Measurements from ENCODE around the gene ALG10B.
"Not testable (repeated sequence)": the region's sequence is repeated elsewhere in the genome, so short reads cannot be mapped to it uniquely, and the experiment has no call there.

The ALG10B gene, protein sequence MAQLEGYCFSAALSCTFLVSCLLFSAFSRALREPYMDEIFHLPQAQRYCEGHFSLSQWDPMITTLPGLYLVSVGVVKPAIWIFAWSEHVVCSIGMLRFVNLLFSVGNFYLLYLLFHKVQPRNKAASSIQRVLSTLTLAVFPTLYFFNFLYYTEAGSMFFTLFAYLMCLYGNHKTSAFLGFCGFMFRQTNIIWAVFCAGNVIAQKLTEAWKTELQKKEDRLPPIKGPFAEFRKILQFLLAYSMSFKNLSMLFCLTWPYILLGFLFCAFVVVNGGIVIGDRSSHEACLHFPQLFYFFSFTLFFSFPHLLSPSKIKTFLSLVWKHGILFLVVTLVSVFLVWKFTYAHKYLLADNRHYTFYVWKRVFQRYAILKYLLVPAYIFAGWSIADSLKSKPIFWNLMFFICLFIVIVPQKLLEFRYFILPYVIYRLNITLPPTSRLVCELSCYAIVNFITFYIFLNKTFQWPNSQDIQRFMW

DNA sequence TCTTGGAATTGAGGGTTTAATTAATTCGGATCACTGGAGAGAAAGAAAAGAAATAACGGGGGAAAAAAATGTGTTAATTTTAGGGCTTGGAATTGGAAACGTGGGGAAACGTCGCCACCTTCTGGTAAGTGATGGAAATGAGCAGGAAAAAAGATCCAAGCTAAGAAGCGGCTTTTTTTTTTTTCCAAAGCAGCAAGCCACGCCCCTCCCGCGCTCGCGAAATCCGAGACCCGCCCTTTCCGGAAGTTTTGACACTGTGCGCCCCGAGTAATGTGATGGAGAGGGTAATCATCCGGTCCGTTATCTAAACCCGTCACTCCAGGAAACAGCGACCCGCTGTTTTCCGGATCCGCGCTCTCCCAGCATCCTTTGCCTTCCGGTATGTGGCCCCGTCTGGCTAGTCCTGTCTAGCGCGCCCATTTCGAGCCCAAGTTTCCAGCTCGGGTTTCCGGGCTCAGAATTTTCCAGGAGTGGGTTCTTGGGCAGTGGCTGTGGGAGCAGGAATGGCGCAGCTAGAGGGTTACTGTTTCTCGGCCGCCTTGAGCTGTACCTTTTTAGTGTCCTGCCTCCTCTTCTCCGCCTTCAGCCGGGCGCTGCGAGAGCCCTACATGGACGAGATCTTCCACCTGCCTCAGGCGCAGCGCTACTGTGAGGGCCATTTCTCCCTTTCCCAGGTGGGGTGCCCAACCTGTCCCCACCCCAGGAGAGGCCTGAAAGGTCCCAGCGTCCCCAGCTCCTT lies at the start of gene ALG10B:
Gene ALG10B (plus strand): TSS at position 384 of the 739 bp plus-strand sequence. CDS start 120 bp downstream, at position 504.
- peak; percentile 88 for DNase-seq

DNA sequence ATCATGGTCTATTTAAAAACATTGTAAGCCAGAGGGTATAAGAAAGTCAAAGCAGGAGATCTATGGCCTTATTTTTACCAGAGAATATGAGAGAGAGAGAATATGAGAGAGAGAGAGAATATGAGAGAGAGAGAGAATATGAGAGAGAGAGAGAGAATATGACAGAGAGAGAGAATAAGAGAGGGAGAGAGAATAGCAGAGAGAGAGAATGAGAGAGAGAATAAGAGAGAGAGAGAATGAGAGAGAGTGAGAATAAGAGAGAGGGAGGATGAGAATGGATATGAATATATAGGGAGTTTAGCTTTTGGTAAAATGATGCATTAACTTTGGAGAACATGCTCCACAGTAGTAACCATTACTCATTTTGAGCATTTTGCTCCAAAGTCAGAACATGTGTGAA lies 48.0 kb upstream of the ALG10B start:
- no peak for DNase-seq

DNA sequence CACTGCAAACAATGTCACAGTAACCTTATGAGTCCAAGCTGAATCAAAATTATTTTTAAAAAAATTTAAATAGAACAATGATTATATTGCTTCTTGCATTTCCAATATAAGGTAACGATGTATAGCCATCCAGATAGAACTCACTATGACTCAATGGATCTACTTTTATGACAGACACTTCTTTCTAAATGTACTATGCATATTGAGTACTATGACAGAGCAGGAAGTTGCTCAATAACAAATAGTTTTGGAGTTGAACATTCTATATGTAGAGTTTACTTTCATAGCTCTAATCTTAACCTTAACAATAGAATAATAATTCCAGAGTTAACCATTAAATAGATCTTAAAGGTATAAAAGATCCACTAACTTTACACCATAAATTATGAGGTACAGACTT lies 46.7 kb upstream of the ALG10B start:
- no peak for DNase-seq

DNA sequence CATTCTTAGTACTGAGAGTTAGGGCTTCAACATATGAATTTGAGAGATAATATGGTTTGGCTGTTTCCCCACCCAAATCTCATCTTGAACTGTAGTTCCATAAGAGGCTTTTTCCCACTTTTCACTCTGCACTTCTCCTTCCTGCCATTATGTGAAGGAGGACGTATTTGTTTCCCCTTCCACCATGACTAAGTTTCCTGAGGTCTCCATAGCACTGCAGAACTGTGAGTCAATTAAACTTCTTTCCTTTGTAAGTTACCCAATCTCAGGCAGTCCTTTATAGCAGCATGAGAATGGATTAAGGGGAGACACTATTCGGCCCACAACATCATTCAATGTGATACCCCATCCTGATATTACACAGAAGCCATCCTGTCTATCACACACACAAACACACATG lies 36.8 kb upstream of the ALG10B start:
- DNase-seq, result no peak

DNA sequence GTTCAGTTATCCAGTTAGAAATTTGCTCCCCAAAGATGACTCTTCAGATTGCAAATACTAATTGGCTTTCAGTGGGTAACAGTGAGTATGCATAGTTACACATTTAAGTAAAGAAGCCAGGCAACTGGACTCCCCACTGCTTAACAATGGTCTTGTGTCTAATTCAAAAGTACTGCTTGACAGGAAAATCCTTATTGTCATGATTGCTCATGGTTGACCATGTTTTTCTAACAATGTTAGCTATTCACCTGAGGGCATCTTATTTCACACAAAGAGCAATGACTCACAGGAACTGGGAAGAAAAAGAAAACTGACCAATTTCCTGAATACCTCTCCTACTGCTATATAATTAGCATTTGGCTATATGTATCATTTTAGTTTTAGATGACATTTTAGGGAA lies 33.7 kb upstream of the ALG10B start:
- no peak for DNase-seq

DNA sequence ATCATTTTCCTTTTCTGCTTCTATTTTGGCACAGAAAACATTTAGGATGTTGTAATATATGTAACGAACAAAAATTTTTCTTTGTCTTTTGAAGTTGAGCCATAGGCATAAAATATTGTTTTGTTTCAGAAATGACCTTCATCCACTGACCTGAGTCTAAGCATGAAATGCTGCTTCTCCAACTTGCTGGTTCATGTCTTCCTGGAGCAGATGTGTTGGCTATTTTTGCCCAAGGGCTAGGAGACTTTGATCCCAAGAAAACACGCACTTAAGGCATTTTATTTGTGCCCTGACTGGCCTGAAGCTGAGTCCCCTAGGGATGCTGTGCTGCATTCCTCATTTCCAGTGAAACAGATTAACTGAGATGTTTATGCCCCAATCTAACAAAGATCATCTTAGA lies 27.2 kb upstream of the ALG10B start:
- no peak for DNase-seq

DNA sequence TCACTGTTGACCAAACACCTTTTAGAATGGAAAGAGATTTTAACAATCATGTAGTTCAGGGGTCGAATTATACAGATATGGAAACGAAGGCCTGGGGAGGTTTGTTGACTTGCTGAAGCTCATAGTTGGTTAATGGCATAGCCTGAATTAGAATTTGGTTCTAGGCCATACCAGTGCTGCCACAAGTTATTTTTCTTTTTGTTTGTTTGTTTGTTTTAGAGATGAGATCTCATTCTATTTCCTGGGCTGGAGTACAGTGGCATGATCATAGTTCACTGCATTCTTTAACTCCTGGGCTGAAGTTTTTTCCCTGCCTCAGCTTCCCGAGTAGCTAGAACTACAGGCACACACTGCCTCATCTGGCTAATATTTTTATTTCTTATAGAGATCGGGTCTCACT lies 25.4 kb upstream of the ALG10B start:
- DNase-seq, result no peak

DNA sequence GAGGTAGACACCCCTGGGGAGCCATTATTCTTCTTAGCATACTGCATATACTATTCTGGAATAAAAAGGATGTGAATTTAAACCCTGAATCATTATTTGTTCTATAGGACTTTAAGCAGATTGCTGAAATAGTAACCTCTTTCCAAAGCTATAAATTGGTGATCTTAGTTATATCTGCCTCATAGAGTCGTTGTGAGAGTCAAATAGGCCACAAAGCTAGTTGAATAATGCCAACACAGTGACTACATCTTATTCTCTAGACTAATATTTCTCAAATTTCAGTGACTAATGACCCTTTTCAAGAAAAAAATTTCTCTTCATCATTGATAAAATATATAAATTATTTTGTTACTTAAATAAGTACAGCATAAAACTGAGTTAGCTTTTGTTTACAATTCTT lies 13.6 kb upstream of the ALG10B start:
- DNase-seq, result not testable (repeated sequence)

DNA sequence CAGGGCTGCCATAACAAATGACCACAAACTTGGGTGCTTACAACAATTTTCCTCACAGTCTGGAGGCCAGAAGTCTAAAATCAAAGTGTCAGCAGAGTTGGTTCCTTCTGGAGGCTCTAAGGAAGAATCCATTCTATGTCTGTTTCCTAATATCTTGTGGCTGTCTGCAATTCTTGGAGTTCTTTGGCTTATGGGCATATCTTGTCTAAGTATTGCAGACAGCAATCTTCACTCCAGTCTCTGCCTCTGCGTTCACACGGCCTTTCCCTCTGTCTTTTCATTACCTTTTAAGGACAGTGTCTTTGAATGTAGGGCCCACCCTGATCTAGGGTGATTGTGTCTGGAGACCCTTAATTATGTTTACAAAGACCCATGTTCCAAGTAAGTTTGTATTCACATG lies 5.4 kb downstream of the ALG10B start:
- DNase-seq, result not testable (repeated sequence)

DNA sequence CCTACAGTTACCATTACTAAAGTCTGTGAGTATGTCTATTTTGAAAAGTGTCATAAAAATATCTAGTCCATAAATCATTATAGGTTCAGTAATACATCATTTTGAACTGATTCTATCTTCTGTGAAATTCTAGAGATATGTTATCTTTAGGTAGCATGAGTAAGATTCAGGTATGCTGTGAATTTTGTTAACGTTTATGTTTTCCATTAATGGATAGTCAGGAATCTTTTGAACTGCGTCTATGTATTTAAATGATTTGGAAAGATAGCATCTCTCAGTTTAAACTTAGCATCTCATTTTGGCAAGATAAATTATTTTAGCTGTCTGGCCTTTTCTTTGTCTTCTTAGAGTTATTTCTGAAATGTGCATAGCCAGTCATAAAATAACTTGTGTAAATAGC lies 8.3 kb downstream of the ALG10B start:
- no peak for DNase-seq

DNA sequence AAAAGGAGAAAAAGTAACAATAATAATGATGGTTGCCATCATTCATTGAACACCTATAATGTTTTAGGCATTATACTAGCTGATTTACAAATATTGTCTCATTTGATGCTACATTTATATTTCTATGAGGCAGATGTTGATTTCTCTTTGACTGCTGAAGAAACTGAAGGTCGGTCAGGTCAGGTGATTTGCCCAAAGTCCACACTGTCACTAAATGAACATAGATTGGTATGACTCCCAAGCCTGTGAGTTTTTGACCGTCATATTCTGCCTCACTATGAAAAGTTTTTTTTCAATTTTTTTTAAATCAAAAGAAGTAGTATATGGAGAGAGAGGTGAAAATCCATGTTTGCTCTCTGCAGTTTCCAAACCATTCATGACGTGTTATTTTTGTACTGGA lies 10.8 kb downstream of the ALG10B start:
- DNase-seq, result no peak

DNA sequence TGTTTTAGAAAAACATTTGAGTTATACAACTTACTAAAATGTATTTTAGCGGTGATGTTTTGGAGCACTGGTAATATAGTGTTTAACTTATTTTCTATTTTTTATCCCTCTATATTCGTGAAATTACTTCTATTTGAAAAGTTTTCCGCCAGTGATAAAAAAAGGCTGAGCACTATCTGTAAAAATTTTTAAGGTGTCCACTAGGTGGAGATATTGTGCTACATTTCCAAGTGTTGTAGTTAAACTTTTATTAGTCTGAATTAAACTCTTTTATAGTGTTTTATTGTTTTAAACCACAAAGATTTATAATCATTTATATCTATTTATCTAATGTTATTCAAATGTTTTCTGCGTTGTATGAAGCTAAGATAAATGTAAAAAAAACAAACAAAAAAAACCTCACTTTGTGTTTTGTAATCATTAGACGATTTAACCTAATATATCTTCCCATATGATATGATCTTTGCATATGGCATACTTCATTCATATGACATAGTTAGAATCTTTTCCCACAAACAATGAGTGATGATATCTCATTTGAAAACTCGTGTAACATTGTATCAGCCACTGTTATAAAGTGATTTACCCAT lies 11.8 kb downstream of the ALG10B start:
- DNase-seq, result no peak

DNA sequence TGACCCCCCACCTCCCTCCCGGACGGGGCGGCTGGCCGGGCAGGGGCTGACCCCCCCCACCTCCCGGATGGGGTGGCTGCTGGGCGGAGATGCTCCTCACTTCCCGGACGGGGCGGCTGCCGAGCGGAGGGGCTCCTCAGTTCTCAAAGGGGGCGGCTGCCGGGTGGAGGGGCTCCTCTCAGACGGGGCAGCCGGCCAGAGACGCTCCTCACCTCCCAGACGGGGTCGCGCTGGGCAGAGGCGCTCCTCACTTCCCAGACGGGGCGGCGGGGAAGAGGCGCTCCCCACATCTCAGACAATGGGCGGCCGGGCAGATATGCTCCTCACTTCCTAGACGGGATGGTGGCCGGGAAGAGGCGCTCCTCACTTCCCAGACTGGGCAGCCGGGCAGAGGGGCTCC lies 13.8 kb downstream of the ALG10B start:
- not testable (repeated sequence) for DNase-seq

DNA sequence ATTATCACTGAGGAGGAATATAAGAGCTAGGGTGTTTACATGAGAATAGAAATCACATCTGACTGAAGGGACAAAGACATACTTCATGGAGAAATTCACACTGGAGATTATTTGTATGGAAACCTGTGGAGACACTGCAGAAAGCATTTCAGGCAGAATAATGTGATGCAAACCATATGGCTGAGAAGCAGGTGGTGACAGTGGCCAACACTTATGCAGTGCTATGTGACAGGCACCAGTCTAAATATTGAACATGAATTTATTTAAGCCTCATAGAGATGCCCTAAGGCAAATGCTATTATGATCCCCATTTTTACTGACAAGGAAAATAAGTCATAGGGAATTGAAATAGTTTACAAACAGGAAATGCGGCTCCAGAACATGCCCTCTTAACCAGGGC lies 16.2 kb downstream of the ALG10B start:
- DNase-seq, result no peak

DNA sequence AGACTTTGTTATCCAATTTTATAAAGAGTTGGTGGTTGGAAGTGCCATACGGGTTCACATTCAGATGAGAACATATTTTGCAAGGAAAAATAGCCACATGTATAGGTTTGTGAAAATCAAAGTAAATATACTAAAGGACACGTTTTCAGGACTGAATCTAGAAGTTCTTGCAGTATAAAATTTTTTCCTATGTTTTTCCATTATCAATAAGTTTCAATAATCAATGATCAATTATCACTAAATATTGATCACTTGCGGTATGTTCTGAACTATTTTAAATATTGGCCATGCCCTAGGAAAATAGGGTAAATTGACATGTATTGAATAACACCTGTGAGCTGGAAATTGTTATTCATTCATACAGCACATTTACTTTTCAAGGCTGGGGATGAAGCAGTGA lies 25.9 kb downstream of the ALG10B start:
- DNase-seq, result no peak

DNA sequence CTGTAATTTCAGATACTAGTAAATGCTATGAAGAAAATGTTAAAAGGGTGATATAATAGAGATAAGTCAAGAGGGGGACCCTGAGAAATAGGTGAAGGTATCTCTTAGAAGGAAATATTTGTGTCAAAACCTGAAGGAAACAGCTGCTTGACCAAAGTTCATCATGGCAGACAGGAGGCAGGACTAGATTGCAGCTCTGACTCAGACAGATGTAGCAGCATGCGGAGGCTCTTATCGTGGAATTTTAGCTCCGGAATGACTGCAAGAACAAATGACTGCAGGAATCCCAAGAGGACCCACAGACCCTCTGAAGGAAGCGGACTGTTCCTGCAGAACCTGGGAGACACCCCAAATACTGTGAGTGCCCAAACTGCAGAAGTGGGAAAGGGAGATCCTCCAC lies 26.7 kb downstream of the ALG10B start:
- not testable (repeated sequence) for DNase-seq

DNA sequence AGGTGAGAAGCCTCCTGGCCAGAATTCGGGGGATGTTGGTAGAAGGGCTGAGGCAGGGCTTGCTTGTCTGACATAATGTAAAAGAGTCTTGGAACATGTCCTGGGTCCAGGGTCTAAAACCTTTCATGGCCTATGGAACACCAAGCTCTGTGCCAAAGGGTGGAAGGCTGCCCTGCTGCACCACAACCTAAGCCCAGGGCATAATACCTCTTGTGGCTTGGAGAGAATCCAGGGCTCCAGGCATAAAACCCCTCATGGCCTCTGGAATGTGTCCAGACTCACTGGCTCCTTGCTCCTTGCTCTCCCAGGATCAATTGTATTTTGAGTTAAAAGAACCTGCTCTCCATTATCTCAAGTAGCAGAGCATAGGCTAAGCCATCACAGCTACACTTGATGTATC lies 27.3 kb downstream of the ALG10B start:
- not testable (repeated sequence) for DNase-seq

DNA sequence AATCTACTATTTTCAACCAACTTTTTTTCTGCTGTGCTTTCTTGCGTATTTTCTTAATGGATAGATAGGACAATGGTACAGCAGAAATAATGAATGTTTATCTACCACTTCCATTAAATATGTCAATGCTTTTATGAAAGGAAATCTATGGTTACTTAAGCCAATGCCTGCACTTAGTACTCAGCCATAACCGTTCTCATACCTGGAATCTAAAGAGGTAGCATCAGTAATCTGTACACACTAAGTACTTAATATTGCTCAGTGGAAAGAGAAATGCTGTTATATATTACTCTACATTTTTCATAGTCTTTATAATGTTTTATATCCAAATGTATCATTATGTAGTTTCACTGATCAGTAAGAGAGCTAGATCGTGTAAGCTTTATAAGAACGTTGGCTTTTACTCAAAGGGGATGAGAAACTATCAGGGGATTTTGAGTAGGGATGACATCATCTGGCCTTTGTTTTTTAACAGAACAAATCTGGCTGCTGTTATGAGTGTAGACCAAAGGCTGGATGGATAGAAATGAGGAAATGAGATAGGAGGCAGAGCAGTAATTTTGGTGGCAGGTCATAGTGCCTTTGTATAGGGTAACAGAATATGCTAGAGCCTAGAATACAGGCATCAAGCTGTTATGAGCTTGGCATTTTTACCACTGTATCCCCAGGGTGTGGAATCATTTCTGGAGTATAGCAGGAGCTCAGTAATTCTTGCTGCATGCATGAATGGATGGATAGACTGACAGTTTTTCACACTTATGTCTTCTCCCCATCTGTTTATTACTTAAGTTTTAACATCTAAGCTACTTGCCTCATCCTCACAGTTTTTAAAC lies 34.0 kb downstream of the ALG10B start:
- DNase-seq, result no peak

DNA sequence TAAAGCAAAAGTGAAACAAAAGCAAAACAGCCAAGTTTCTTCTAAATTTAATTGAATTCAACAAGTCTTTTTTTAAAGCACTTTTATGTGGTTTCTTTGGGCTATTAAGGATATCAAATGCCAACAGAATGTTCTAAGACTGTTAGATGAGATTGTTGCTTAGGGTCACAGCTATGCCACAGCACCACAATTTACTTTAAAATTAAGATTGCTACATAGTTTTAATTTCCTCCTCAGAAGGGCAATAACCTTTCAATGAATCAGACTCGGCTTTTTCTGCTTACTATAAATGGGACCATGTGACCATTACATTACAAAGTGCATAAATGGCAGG lies 34.6 kb downstream of the ALG10B start:
- not testable (repeated sequence) for DNase-seq

DNA sequence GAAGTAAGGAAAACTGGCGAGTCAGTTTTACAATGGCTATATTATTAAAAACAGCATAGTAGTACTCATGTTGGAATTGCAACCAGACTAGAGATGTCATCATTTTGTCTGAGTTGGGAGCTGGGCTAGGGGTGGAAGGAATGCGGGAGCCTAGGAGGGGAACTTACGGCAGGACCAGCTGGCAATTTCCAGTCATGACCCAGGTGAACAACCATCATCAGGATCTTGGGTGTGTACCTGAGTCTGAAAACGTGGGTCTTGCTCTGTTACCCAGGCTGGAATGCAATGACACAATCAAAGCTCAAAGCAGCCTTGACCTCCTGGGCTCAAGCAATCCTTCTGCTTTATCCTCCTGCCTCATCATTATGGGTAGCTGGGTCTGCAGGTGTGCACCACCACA lies 50.9 kb downstream of the ALG10B start:
- DNase-seq, result no peak

DNA sequence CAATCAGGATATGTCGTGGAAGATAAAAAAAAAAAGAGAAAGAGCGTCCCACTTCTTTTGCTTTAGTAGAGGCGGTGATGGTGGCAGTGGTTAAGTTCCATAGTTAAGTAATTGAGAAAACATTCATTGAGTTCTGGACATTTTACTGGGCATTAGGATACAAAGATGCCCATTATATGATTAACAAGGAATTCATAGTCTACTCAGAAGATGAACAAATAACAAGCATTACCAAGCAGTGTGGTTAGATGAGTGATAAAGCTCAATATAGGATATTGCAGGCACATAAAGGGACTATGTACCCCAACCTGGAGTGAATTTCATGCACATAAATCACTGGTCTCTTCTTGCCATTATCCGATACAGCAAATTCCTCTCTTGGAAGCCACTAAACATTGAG lies 53.7 kb downstream of the ALG10B start:
- no peak for DNase-seq

DNA sequence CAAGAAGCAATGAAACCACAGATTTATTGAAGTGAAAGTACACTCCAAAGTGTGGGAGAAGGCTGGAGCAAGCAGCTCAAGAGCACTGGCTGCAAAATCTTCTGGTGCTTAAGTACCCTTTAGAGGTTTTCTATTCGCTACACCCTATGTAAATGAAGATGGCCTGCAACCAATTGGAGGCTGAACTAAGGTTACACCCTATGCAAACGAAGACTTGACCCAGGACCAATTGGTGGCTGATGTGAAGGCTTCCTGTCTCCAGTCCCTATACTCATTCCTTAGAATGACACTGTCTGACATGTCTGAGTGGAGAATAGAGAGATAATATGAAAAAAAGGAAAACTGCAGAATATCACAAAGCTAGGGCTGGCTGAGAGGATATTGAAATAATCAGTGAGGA lies 57.2 kb downstream of the ALG10B start:
- DNase-seq, result no peak

DNA sequence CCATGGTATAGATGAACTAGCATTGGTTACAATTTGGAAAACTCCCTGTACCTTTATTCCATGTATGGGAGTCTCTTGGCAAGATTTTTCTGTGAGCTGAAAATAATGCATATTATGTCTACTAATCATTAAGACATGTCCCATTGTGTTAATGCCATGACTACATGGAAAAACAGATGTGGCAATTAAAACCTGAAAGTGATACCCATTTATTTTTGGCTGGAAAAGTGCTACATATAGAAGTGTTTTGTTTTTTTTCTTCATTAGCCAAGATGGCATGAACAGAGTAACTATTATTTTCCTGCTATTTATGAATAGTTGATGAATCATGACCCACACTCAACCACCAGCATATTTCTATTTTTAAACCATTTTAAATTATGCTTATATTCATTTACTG lies 58.2 kb downstream of the ALG10B start:
- DNase-seq, result no peak

Data from stimulated activated CD4-positive, alpha-beta T cell treated with anti-CD3 and anti-CD28 coated beads, Interleukin-4, amount 100 ng/mL, for 1 hour (primary cell).